Activated T-cell treated with anti-CD3 and anti-CD28 coated beads for 4 hours (primary cell): ENCODE data around the gene SETBP1.

Experiments
- DNase-seq: peaks from one replicate; pipeline ENCODE4 v3.0.0-alpha.2; 2020

The SETBP1 gene

DNA sequence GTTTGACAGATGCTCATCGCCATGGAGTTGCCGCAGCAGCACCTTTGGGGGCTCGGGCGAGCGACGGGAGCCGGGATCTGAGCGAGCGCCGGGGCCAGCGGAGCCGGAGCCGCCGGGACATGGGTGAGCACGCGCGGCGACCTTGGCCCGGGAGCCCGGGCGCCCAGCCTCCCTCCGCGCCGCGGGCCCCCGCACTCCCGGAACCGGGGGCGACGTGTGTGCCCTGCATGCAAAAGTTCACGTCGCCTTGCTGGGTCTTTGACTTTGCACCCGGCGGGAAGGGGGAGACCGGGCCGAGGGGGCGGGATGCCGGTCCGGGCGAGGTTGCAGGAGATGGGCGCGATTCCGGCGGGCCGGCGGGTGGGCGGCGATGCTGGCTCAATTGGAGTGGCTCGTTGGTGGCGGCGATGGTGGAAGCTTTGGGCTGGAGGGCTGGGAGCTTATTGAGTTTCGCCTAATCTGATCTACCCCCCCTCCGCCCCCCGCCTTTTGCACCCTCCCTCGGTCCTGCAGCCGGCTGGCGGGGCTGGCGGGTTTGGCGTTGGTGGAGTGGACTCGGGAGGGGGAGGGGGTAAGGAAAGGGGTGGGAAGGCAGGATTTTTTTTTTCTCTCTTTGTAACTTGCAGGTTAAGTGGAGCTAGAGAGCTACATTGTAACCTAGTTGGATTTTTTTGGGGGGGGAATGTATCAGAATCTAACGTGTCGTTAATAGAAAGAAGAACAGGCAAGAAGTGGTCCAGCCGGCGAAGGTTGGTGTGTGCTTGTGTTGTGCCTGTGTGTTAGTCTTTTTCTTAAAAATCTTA is at the start of gene SETBP1:
Gene SETBP1 (plus strand): TSS at position 616 of the 803 bp plus-strand sequence. CDS start 20,459 bp downstream, outside the sequence.
- no peak for DNase-seq

DNA sequence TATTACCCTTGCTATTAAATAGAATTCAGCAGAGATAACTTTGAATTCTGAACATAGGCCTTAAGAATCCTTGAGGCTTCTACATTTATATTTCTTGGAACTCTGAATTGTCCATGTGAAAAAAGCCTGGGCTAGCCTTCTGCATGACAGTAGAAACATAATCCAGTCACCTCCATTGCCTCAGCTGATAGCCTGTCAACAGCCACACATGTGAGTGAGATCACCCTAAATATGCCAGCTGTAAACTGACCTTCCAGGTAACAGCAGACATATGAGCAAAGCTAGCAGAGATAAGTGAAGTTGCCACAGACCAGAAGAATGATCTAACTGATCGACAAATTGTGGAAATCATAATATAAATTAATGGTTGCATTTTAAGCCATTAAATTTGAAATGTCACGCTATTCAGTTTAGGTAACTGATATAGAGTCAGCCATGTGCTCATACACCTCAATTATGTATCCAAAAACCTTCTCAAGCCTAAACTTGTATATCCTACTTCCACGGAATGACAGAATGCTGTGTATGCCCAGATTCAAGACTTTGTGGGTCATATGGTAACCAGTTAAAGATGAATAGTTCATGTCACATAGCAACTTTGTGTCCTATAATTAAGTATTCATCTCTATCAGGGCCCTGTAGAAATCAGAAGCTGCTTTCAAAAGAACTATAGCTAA is 48.1 kb upstream of the SETBP1 start:
- DNase-seq, result no peak

DNA sequence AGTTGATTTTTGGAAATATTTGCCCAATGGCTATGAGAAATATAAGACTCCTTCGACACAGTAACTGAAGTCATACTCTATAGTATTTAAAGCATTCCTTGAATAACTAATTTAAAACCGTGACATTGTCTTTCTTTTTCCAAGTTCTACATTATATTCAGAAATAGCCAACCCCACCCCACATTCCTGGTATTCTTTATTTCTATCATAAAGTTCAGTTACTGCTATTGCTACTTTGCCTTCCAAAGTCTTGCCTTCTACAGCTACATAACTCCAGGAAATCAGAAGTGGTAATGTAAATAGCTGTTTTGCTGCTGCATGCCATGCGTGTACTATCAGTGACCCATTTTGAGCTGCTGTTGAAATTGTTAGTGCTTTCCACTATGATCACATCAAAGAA is 45.1 kb upstream of the SETBP1 start:
- no peak for DNase-seq

DNA sequence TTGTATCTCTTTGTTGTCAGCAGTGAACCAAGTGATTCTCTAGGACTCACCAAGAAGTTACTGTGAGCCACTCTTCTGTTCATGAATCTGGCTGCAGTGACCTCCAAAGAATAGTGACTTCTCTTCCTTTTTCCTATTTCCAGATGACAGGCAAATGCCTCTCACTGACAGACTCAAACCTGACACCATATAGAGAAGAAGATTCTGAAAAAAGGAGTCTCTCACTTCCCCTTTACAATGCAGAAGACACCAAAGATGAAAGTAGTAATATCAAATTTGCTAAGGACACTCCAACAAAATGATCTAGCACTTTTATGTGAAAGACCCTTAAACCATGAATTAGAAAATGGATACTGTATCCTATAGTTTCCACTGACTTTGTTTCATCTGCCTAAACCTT is 44.4 kb upstream of the SETBP1 start:
- no peak for DNase-seq

DNA sequence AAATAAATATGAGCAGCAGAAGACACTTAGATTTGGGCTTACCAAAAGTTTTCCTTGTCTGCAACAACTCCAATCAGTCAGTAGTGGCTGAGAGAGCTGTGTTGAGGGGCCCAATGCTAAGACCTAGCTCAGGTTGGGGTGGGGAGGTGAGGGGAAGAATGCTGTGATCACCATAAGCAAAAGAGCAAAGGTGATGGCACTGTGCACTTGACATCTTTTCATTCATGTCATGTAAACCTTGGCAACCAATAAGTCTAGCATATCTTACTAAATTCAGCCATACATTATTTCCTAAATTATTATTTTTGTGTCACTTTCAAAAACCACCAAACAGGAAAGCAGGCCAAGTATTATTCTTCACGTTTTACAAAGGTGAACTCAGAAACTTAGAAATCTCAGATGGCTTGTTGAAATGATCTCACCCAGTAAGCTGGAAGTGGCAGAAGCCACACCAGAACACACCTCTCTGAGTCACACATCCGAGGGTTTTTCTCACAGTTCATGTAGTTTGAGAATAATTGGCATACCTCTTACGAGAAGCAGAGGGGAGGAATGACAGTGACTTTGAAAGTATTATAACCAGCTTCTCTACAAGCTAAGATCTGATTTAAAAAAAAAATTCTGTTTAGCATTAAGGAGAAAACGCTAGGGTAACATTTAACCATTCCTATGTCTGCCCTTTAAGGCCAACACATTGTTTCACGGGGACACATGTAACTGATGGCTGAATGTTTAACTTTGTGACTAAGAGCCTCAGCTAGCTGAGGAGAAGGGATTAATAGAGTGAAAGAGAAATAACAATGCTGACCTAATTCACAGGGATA is 43.3 kb upstream of the SETBP1 start:
- no peak for DNase-seq

DNA sequence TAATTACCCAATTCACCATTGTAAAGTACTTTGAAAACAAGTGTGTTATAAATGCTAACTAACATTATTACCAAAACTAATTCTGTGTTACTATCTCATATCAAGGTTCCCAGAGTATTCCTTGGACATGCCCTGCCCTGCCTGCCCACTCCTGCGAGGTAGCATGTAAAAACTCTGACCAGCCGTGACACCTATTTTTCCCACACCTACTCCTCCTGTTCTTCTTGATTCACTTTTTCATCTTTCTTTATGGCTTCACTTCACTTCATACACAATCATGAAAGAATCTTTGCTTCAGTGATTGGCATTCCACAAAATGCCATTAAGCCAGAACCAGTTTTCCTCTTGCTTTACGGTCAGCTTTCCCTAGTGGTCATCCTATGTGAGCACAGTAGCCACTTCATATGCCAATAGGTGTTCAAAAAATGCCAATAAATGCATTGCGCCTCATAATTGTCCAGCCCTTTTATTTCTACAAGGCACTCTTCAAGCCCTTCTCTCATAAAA is 42.6 kb upstream of the SETBP1 start:
- no peak for DNase-seq

DNA sequence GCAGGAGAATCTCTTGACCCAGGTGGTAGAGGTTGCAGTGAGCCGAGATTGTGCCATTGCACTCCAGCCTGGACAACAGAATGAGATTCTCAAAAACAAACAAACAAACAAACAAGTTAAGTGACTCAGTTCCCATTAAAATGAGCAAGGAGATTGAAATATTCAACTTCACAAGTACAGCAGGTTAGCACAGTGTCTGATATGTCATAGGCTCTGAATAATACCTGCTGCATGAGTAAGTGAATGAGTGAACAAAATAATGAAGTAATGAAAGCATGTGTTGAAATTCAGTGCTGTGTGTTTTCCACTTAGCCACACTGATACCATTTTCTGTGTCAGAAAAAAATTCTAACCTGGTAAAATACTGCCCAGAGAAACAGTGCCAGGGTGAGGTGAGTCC is 41.9 kb upstream of the SETBP1 start:
- DNase-seq, result no peak

DNA sequence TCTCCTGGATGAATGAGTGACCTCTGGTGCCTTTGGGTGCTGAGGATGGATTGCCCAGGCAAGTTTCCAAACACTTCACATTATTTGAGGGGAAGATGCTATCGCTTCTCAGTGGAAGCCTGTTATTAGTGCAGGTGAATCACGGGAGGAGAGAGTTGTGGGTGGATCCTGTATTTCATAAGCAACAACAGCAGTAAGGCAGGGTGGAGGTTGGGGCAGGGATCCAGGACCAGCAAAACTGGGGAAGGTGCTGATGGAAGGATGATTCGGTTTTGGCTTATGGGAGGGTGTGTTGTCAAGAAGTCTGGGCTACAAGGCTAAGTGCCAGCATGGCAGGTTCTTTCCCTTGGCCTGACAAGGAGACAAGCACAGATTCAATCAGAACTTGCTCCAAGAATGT is 37.7 kb upstream of the SETBP1 start:
- no peak for DNase-seq

DNA sequence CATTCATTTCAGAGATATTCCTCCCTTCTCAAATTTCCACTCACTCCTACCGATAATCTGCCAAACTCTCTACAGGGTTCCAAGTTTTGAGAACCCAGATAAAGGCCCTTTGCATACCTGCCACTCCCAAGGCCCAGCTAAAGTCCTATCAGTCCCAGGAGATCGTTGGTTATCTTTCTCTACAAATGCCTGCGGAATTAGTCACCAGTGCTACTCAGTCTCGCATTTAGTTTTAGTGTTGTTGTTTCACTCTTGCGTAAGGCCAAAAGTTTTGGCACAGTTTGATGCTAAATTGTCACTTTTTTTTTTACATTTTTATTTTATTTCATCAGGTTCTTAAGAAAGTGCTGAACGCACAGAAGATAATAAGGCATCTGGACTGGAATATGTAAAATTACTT is 29.2 kb upstream of the SETBP1 start:
- DNase-seq, result no peak

DNA sequence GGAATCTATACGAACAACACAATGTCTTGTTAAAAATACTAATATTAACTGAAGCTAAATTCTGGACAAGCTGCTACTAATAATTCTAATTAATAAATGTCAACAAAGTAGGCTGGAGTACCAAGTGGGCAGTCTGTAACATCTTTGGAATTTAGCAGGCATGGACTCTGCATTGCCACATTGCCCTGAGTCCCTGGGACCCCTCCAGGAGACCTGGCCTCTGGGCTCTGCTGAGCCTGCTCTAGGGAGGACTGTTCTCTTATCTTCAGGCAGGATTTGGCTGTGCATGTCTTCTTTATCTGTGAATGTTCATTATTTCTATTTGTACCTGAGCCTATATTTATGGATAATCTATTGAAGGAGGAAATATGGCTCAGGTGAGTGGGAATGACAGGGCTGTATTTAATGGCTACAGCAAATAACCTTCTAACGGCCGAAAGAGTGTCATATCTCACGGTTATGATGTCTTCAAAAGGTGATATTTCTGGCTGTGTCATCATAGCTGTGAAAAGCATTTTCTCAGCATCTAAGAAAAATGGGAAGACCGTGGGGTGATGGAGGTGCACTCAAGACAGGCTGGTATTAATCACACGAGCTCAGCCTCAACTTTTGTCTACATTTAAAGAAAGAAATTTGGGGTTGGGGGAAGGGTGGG is 28.6 kb upstream of the SETBP1 start:
- no peak for DNase-seq

DNA sequence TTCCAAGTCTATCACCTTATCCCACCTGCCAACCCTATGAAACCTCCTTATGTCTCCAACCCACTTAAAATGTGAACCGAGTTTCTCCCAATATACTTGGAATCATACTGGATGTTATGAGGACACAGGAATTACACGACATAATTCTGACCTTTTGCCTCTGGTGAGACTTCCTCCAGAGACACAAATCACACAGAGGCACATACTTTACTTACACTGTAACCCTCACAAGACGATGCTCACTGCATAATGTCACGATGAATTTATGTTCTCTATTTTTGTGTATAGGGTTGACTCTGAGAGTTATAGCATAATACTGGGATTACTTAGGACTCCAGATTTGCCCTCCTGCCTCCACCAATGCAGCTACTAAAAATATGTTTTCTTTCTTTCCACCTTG is 28.0 kb upstream of the SETBP1 start:
- no peak for DNase-seq

DNA sequence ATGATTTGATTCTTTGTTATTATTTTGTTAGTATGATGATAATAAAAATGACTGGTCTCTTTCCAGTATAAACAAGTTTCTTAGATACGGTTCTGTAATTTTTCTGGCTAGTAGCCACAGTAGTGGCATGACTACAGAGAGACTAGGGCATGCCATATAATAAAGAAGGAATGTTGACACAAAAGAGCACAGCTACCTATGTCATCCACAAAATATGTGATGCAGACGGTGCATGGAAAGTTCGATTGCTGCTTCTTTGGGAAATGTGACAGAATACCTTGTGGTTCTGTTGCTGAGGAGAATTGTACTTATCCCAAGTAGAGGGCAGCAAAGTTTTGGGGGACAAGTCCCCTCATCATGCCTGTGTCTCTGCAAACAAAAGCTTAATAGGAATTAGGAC is 26.1 kb upstream of the SETBP1 start:
- no peak for DNase-seq

DNA sequence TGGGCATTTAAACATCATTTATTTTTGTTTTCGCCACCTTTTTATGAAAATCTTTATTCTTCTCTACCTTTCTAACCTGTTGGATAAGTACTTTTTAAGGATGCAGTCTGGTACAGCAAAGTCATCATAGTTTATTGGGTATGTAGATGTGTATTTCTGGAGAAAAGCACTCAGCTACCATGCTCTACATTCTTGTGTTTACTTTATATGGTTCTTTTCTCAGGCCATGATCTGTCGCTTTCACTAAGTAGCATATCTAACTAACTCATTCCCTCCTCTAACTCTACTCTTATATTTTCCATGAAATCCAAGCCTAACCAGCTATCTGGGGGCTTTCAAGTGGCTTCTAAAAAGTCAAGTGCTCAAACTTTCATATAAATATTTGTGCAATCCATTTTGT is 25.3 kb upstream of the SETBP1 start:
- DNase-seq, result no peak

DNA sequence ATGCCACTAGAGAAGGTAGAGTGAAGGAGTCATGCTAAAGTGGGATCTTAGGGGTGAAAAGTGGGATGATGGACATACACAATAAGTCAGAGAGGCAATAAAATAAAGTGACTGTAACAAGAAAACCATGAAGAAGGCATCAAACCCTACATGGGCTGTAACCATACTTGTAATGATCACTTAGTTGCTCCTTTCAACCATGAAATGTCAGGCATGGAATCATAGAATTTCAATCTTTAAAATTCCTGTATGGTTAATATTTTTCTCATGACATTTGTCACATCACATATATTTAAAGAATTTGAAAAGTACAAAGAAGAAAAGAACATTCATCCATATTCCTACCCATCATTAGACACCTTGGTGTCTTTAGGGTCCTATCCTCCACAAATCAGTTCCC is 20.9 kb upstream of the SETBP1 start:
- no peak for DNase-seq

DNA sequence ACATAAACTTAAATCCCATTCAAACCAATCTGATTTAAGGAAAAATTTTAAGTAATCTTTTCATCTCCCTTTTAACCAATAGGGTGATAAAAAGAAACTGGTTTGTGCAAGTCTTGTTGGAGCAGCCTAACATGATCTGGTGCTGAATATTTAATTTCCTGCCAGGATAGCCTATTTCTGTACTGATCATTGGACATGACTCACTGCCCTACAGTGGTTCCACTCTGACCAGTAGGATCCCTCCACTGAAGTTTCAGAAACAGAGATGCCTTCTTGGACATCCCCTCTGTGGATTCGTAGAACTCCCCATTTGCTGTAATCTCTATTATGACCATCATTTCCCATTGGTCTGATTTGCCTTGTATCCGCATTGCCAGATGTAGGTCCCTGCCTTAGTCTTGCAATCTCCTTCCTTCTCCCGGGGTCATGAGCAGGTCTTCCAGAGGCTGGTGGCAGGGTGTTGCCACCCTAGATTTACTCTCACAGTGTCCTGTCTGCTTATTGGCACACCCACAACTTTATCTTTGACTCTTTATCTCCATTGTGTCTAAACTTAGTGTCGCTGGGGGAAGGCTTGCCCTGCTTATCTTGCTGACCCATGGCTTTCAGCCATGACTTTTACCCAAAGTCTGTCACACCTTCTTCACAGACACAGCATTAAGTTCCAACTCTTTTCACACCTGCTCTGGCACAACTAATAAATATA is 12.3 kb upstream of the SETBP1 start:
- no peak for DNase-seq

DNA sequence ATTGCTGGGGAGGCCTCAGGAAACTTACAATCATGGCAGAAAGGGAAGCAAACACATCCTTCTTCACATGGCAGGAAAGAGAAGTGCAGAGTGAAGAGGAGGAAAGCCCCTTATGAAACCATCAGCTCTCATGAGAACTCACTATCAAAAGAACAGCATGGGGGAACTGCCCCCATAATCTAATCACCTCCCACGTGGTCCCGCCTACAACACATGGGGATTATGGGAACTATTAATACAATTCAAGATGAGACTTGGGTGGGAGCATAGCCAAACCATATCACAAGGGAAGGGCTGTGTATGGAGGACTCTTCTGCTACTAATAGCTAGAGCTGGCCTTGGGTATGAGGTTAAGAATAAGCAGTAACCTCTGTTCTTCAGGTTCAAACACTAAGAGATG is 8.8 kb upstream of the SETBP1 start:
- no peak for DNase-seq

DNA sequence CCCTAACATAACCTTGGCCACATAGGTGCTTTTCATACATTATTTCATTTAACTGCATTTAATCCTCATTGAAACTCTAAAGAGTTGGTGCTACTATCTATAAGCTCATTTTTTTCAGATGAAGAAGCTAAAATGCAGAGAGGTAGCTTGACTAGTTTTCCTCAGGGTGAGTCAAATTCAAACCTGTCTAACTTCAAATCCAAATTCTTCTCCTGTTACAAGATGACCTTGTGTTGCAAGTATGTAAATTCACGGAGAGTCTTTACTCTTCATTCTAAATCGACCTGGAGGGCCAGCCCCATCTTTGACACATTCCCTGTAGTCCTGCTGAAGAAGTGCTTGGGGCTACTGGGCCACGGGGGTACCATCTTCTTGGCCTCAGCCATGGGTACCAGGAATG is 8.2 kb upstream of the SETBP1 start:
- DNase-seq, result no peak

DNA sequence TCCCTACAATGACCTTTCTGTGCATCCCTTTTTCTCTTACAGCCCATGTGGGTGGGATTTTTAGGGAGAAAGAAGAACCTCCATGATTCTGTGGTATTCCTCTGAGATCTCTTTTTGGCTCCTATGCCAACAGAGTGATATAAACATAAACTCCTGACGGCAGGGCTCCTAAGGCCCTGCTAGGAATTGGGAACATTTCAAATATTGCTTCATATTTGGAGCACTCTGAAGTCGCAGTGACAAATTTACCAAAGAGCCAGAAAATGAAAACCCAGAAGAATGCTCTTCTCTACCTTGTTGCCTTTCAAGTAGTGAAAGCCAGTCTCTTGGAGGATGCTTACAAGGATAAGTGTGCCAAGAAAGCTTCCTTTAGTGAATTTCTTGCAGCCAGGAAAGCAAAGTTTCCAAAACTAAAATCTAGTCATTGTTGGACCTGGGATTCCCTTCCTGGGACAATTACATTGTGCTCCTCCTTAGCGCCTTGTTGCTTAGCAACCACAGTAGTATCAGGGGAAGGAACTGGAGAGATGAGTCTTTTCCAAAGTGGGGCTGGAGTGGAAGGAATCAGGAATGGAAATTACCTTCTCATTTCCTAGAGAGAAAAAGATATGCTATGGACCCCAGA is 7.3 kb upstream of the SETBP1 start:
- no peak for DNase-seq

DNA sequence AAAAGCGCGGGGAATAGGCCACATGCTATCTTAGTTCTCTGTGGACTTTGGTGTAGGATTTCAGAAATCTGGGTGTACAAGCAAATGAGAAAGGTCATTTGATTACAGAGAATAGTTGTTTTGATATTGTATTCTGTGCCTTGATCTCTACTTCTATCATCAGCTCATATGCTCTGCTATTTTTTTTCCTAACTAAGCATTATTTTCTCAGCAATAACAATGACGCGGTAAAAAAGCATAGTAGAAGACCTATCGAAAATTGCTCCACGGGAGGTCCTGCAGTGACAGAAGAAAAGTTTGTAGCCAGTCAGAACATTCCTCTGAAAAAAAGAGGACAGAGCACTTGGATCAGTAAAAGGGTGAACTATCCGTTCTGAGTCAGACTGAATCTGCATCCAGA is 2.8 kb upstream of the SETBP1 start:
- DNase-seq, result no peak

DNA sequence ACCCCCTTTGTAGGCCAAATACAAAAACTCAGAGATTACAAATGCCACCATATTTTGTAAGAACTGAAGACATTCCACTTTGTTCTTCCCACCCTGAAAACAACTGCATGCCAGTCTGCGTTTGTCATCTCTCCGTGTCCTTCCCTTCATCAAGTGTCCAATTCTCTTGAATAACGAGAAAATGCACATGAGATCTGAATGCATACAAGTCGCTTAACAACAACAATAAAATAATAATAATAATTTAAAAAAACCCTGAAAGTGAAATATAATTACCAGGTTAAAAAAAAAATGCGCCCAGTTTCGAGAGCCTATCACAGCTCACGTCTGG is 2.0 kb upstream of the SETBP1 start:
- DNase-seq, result no peak

DNA sequence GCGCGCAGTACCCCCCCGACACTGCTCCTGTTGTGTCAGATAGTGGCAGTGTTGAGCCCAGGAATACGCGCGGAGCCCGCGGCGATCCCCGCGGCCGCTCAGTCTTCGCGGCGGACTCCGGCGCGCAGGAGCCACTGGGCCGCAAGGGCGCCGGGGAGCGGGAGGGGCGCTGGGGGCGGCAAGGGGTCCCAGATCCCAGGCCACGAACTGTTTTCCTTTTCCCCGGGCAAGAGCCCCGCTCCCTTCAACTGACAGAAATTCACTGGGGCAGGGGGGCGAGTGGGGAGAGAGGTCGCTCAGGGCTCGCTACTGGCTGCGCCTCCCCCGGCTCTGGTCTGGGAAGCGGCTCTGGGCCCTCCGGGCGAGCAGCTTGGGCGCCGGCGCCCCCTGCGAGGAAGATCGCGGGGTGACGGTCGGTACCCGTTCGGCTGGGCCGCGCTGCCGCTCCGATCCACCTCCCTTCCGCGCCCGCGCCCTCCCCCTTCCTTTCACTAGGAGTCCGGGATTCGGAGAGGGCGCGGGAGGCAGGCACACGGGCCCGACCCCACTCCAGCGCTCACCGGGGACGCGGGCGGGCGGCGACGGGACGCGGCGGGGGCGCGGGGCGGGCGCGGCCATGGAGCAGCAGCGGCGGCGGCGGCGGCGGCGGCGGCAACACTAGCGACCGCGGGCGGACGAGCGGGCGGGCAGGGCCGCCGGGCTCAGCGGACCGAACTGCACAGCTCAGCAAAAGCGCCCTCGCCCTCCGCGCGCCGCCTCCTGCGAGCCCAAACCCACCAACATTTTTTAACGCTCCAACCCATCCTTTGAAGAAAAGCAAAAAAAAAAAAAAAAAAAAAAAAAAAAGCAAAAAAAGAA is 1.4 kb upstream of the SETBP1 start:
- peak; percentile 36 for DNase-seq
